Measurements from ENCODE around the gene ACSM2A.
"Not testable (repeated sequence)": the region's sequence is repeated elsewhere in the genome, so short reads cannot be mapped to it uniquely, and the experiment has no call there.

GRCh38 chr16:20459227-20459626 is 7.9 kb downstream of the ACSM2A start:
- TF ChIP-seq EZH2phosphoT487 (IDR thresholded peaks at IDR 0.05; ENCODE audit: borderline replicate concordance); CTCF (conservative IDR thresholded peaks at IDR 0.05; ENCODE audit: low read length): not testable (repeated sequence)

All from Loucy (cell line).